GM19351 (cell line): ENCODE data around the gene SNN.

Experiments
- ATAC-seq: cut with Tn5 transposase; IDR thresholded peaks from one replicate; pipeline ENCODE4 v1.9.1; 2021; ENCODE audit warnings: mild to moderate bottlenecking, moderate library complexity; ENCODE audit not compliant: unreplicated experiment

SNN gene

DNA sequence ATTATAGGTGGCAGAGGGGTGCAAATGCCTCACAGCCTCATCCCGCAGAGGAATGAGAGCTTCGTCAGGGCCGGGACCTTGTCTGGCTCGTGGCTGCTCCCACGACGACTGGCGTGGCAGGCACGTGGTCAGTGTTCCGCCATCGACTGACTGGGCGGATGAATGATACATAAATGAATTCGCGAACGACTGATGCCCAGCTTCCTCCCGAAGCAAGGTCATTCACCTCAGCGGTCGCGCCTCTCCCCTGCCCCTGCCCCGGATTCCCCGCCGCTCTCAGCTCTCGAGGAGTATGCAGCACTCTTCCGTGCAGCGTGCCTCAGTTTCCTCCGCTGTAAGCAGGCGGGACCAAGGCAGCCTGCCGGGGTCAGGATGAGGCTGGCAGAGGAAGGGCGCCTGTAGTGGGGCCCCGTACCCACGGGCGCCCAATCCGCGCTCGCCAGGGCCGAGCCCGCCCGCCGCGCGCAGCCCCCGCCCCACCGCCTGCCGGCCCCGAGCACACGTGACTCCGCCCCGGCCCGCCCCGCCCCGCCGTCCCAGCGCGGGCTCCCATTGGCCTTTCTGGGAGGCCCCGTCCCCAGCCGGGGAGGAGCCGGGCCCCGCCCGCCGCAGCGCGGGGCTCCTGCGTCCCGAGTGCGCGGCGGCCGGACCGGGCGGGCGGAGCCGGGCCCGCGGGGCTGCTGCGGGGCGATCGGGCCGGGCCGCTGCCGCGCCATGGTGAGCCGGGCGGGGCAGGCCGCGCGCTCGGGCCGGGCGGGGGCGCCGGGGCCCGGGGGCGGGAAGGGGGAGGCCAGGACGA lies at the start of gene SNN:
SNN (plus strand) TSS at position 632 of the 799 bp plus-strand sequence. CDS start 7,605 bp downstream, outside the sequence.
- peak; percentile 69 for ATAC-seq

DNA sequence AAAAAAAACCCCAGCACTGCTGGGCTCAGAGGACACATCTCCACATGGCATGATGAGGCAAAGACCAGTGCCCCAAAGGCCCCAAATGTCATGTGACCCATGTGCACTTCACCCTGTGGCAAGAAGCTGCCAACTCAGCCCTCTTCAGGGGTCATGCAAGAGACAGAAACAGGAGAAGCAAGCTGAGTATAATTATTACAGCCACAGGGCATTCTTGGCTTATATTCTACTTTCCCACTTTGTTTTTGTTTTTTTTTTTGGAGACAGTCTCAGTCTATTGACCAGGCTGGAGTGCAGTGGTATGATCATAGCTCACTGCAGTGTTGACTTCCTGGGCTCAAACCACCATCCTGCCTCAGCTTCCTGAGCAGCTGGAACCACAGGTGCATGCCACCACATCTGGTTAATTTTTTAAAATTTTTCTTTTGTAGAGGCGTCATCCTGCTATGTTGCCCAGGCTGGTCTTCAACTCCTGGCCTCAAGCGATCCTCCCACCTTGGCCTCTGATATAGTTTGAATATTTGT lies 48.9 kb upstream of the SNN start:
- no peak for ATAC-seq

DNA sequence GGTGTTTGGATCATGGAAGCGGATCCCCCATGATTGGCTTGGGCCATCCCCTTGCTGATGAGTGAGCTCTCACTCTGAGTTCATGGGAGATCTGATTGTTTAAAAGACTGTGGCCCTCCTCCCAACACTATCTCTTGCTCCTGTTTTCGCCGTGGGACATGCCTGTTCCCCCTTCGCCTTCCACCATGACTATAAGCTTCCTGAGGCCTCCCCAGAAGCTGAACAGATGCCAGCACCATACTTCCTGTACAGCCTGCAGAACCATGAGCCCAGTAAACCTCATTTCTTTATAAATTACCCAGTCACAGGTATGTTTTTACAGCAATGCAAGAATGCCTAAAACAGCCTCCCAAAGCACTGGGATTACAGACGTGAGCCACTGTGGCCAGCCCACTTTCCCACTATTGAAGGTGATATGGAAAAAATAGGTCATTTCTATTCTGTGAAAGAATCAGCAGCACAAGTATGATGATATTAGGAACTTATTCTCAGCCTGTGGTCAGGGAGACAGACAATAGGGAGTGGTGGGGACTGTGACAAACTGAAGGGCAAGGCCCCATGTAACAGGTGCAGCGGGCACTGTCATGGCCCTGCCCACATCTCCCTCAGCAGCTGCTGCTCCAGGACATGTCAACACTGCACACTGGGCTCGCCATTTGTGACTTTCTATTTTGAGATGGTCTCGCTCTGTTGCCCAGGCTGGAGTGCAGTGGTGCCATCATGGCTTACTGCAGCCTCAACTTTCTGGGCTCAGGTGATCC lies 47.8 kb upstream of the SNN start:
- no peak for ATAC-seq

DNA sequence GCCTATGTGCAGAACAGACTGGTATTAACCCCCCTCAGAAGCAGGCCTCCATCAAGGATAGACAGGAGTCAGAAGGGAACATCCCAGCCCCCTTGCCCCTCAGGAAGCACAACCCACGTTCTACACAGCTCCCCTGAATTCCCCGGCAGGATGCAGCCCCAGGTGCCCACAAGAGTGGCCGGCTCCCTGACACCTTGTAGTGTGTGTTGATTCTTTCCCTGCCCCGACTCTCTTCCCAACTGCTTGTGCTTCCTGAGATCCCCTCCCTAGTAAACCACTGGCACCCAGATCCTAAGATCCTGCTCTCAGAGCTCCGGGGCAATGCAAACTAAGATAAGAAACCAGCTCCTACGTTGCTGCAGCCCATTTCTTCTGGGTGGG lies 46.7 kb upstream of the SNN start:
- ATAC-seq, result no peak

DNA sequence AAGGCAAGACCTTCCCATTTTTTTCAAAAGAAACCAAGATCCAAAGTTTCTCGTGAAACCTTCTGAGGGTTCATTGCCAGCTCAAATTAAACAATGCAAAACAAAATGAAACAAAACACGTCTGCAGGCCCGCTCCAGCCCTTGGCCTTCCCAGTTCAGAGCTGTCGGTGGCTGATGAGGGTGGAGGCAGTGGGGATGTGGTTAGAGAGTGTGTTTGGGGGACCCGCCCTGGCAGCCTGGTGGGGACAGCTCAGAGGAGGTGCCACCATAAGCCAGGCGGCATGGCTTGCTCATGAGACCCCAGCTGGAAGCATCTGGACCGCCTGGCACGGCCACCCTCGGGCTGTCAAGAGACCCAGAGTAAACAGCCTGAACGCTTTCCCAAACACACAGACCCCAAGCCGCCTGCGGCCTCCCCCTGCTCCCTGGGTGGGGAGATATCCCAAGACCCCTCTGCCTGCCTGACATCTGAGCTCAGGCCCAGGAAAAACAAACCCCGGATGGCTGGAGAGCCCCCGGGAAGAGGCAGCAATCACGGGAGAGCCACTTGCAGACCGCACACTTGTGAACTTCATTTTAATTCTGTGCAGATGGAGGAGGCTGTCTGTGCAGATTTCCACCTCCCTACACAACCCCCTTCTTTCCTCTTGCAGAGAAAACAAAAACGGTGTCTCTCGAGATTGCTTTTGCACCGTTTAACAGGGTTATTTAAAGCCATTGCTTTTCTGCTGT lies 46.2 kb upstream of the SNN start:
- no peak for ATAC-seq

DNA sequence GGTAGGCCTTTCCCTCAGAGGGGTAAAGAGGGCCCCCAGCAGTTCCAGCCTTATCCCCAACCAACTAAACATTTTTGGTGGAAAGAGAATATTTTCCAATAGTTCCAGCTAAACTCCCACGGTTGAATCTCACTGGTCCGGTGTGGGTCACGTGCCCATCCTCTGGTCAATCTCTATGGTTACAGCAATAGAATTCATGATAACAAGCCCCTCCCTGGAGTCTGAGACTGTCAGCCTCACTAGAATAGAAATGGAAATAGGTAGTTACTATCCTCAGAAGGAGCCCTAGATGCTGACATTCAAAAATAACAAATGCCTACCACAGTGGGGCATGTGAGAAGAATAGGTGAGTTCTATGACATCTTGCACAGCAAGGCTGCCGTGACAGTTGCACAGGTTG lies 44.0 kb upstream of the SNN start:
- no peak for ATAC-seq

DNA sequence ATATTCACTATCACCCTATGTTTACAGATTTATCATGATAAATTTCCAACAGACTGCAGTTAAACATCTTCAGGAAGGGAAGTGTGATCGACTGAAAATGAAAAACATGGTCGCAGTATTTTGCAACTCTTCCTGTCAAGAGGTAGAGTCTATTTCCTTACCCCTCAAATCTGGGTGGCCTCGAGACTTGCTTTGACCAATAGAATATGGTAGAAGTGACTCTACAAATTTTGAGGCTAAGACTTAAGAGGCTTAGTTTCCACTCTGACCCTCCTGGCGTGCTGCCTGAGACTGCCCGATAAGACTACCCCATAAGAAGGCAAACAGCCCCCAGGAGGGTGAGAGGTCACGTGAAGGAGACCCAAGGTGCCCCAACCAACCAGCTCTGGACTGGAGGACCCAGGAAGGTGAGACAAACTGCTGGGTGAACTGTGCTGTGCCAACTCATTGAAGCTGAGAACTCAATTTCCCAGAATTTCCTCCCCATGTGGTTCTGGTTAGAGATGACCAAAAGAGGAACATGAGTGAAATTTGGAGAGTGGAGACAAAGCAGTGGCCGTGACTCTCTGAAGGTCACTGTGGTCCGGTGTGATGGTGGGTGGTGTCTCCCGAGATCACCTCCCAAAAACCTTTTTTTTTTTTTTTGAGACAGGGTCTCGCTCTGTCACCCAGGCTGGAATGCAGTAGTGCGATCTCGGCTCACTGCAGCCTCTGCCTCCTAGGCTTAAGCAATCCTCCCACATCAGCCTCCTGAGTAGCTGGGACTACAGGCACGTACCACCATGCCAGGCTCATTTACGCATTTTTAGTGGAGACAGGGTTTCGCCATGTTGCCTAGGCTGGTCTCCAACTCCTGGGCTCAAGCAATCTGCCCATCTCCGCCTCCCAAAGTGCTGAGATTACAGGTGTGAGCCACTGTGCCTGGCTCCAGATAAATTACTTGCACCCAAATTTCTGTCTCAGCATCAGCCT lies 43.3 kb upstream of the SNN start:
- no peak for ATAC-seq

DNA sequence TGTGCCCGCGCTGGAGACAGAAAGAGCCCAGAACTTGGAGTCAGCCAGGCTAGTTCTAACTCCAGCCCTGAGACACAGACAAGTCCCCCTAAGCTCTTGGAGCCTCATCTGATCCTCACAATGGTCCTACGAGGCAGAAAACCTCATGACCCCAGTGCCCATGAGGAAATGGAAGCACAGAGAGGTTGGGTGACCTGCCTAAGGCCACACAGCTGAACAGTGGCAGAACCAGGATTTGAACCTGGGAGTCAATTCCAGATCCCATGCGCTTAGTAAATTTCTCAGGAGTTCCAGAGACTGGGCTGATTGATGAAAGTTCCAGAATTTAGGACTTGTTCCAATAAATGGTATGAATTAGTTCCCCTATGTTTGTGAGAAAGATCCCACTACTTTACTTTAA lies 42.5 kb upstream of the SNN start:
- no peak for ATAC-seq

DNA sequence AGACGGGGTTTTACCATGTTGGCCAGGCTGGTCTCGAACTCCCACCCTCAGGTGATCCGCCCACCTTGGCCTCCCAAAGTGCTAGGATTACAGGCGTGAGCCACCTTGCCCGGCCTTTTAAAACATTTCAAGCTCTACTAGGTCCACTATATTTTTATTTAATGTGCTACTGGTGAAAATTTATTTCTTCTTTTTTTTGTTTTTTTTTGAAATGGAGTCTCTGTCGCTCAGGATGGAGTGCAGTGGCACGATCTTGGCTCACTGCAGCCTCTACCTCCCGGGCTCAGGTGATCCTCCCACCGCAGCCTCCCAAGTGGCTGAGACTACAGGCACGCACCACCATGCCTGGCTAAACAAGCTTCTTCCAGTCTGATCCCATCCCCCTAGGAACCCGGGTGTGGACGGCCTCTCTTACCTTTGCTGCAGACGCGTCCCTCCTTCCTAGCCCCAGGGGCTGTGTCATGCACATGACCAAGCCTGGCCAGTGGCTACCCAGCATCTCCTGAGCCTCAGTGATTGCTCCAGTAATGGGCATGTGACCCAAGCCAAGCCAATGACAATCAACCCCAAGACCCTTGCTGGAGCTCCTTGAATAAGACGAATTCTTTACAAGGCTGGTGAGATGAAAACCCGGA lies 41.5 kb upstream of the SNN start:
- no peak for ATAC-seq

DNA sequence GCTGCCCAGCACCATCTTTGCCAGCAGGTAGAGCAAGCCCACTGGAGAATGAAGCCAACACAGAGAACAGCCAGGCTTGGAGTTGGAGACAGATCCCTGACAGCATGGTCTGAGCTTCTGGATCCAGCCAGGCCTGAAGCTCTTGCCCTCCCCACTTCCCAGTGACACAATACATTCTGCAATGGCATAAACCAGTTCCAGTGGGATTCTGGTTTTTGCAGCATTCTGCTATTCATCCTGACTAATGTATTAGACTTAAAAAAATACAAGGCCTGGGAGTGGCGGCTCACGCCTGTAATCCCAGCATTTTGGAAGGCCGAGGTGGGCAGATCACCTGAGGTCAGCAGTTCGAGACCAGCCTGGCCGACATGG lies 41.0 kb upstream of the SNN start:
- ATAC-seq, result no peak

DNA sequence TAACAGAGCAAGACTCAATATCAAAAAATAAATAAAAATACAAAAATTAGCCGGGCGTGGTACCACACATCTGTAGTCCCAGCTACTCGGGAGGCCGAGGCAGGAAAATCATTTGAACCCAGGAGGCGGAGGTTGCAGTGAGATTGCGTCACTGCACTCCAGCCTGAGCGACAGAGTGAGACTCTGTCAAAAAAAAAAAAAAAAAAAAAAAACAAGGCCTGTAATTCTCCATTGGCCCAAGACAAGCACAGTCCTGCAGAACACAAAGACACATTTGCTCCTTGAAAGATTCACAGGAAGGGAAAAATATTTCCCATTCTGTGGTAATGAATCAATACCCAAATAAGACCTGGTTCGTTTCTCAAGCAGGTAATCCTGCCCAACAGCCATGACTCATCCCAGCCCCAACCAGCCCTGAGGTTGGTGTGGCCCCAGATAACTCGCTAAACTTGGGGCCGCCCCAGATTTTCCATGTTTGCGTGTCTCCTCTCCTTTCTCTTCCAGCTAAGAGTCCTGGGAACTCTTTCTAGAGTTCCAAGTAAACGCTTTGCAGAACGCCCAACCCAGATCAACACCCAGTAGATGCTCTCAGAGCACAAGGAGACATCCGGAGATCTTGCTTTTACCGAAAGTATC lies 40.3 kb upstream of the SNN start:
- no peak for ATAC-seq

DNA sequence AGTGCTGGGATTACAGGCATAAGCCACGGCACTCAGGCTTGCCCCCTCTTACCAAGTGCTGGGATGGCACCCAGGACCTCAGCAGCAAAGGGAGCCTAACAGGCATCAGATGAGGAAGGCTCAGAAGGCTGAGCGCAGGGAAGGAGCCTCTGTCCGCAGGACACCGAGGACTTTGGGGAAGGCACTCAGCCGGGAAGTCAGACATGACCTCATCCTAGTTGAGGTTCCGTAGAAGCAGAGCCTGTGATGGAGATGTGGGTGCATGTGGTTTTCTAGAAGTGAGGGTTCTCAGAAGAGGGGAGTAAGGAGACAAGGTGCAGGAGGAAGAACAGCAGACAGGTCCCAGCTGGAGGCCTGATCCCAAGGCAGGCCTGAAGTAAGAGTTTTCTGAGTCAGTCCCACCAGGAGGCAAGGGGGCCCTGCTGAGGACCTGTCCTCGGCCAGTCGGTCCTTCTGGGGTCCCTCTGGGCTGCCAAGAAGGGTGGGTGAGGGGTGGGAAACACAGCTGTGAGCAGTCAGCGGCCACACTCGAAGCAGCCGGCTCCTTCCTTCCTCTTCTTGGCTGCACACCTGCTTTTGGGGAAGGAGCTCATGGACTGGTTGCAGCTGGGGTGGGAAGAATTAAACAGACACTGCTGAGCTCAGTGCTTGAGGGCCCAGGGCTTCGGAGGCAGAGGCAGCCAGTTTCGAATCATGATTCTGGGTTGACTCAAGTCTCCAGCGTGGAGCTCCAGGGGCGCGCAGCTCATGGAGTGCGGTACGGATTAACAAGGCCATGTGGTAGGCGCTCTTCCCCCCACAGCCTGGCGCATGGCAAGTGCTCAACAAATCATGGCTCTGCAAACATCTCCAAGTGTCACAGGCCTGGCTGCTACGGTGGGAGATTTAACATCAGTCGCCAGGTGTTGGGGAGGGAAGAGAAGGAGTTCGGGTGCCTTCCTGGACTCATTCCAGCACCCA lies 38.9 kb upstream of the SNN start:
- ATAC-seq, result no peak

DNA sequence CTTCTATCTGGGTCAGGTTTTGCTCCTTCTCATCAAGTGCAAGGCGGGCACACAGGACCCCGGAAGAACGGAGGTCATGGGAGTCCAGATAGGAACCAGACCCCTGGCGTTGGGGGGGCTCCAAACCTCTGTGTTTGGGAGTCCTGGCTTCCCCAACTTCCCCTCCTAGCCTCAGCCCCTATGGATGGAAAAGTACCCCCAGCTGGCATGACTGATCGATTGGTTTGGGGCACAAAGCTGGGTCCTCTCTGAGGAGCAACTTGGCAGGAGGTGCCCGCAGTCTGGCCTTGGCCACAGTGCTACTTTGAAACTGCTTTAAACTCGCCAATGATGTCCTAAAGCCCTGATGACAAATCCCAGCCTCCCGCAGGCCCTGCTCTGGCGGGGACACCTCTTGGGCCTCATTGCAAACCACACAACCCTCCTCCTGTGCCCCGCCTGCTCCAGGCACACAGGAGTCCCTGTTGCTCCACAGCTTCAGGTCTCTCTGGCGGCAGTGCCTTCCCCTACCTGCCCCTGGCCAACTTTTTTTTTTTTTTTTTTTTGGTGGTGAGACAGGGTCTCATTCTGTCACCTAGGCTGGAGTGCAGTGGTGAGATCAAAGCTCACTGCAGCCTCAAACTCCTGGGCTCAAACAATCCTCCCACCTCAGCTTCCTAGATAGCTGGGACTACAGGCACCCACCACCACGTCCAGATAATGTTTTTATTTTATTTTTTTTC lies 38.0 kb upstream of the SNN start:
- no peak for ATAC-seq

DNA sequence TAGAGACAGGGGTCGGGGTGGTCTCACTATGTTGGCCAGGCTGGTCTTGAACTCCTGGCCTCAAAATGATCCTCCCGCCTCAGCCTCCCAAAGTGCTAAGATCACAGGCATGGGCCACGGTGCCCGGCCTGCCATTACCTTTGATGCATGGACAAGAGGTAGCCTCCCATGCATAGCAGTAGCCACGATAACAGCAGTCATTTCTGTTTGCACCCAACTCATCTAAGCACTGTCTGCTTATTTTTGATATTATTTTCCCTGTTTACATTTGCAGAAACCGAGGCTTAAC lies 37.5 kb upstream of the SNN start:
- ATAC-seq, result no peak

DNA sequence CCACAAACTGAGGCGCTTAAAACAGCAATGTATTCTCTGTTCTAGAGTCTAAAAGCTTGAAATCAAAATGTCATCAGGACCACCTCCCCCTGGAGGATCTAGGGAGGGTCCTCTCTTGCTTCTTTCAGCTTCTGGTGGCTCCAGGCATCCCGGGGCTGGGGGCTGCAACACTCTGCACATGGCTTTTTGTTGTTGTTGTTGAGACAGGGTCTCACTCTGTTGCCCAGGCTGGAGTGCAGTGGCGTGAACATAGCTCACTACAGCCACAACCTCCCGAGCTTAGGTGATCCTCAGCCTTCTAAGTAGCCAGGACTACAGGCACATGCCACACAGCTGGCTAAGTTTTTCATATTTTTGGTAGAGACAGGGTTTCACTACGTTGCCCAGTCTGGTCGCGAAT lies 37.0 kb upstream of the SNN start:
- no peak for ATAC-seq

DNA sequence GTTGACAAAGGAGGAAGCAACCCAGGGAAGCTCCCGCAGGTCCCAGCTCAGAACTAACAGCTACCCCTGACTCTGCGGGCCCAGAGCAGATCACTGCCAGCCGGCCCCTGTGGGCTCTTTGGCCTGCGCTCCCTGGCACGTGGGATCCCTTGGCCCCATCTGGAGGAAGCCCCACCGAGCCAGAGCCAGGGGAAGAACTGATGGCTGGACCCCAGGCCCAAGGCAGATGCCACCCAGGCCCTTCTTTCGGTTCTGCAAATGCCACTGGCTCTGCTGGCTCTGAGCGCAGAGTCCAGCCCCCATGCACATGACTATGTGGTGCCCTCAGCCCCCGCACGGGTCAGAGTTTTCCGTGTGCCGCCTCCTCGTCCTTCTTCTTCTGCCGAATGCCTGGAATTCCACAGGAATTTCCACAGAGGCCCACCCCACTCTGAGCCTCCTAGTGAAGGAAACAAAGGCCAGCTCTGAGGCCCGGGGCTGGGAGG lies 35.8 kb upstream of the SNN start:
- ATAC-seq, result no peak

DNA sequence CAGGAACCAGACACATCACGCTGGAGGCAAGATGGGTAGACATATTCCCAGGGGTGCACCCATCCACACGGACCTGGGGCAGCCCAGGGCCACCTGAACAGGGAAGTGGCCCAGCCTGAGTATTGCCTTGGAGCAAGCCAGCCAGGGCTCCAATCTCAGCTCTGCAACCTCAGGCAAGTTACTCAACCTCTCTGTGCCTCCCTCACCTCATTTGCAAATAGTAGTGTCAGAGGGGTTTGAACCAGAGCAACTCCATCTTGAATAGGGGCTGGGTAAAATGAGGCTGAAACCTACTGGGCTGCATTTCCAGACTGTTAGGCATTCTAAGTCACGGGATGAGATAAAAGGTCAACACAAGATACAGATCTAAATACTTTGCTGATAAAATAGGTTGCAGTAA lies 35.1 kb upstream of the SNN start:
- no peak for ATAC-seq

DNA sequence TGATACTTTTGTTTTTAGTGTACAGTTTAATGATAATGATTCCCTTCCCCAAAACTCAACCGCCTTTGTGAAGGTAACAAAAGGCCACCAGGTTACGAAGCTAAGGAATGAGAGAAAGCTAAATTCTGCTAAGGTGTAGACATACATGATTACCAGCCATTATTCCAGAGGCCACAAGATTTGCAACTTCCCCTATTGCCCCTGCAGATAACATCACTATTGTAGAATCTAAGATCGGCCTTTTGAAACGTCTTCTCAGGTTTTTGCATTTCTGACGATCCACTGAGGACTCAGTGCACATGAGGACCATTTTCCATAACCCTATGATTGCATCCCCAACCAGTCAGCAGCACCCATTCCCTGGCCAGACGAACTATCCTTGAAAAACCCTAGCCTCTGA lies 33.9 kb upstream of the SNN start:
- ATAC-seq, result no peak
